A549 (cell line): ENCODE data around the gene CD83. TPM values are rescaled to one million over a fixed set of nuclear protein-coding genes. Genes with fewer than 3 reads are reported as not detected.

Experiments
- ATAC-seq, 2 experiments: fragments of 200-7000 bp in 1 of 2; fragments of >200 bp in 1 of 2; cut with Nextera tagmentation in 1 of 2; cut with Tn5 transposase in 1 of 2; 3 replicates each; pipeline versions ENCODE4 v1.8.0 to v1.9.1; 2018 to 2020; ENCODE audit warnings: mild to moderate bottlenecking in 1 of 2, moderate library complexity in 1 of 2
- CTCF ChIA-PET: fragments of 300-600 bp; sonication (Branson Sonifier 250); formaldehyde crosslinking; extraction: SDS; loops from one replicate; lab custom pipeline; 2021; ENCODE audit warnings: antibody characterized with exemption, inconsistent platforms; lab: Yijun Ruan, JAX
- POLR2A ChIA-PET: fragments of 350-600 bp; formaldehyde crosslinking; extraction: SDS; loops from one replicate; lab custom pipeline; 2021; ENCODE audit warnings: antibody characterized with exemption, inconsistent platforms; lab: Yijun Ruan, JAX
- DNase-seq, 2 experiments: peaks; one replicate each; pipeline versions ENCODE4 v3.0.0 to v3.0.0-alpha.2; 2011 to 2016; ENCODE audit warnings: low read depth in 1 of 2, low spot score in 1 of 2
- FAIRE-seq: peaks from 2 replicates; lab custom pipeline; 2011; peaks lifted over from hg19 to GRCh38; lab: Jason Lieb, UNC
- H3K27ac ChIP-seq, 2 experiments: fragments of >200 bp; sonication (Bioruptor Twin); formaldehyde crosslinking; 3 replicates each; pipeline ENCODE4 v1.5.1; 2016 to 2017
- H3K4me1 ChIP-seq: fragments of >200 bp; sonication (Bioruptor Twin); formaldehyde crosslinking; 3 replicates; pipeline ENCODE4 v1.6.1; 2016
- H3K4me2 ChIP-seq: fragments of >200 bp; sonication (Bioruptor Twin); formaldehyde crosslinking; 3 replicates; pipeline ENCODE4 v1.6.1; 2016
- H3K4me3 ChIP-seq: fragments of >200 bp; sonication (Bioruptor Twin); formaldehyde crosslinking; 3 replicates; pipeline ENCODE4 v1.5.1; 2016
- H3K9me3 ChIP-seq: fragments of >200 bp; sonication (Bioruptor Twin); formaldehyde crosslinking; 3 replicates; pipeline ENCODE4 v1.6.1; 2016
- EHF ChIP-seq: fragments of 250-450 bp; sonication (Bioruptor Pico); IDR thresholded peaks from 2 replicates; pipeline ENCODE4 v1.5.0; 2020; ENCODE audit warnings: mild to moderate bottlenecking
- EP300 ChIP-seq, 2 experiments: fragments of >200 bp; sonication (Bioruptor Twin); formaldehyde crosslinking; IDR thresholded peaks; 2 replicates in 1 of 2; 3 replicates in 1 of 2; pipeline ENCODE4 v1.6.1; 2016 to 2017
- FOSB ChIP-seq: fragments of 250-450 bp; sonication (Bioruptor Pico); IDR thresholded peaks from 2 replicates; pipeline ENCODE4 v1.5.0; 2020; ENCODE audit warnings: mild to moderate bottlenecking, moderate library complexity
- FOXS1 ChIP-seq: fragments of 250-450 bp; sonication (Bioruptor Pico); IDR thresholded peaks from 2 replicates; pipeline ENCODE4 v1.5.0; 2020; ENCODE audit warnings: mild to moderate bottlenecking, moderate library complexity
- GATA3 ChIP-seq: IDR thresholded peaks from 2 replicates; pipeline ENCODE4 v1.6.1; 2012; ENCODE audit warnings: borderline replicate concordance
- HDAC2 ChIP-seq: fragments of 200-600 bp; sonication (generic); IDR thresholded peaks from 2 replicates; pipeline ENCODE4 v1.6.1; 2016
- HOXB5 ChIP-seq: fragments of 250-450 bp; sonication (Bioruptor Pico); IDR thresholded peaks from 2 replicates; pipeline ENCODE4 v1.5.0; 2020; ENCODE audit warnings: mild to moderate bottlenecking, moderate library complexity
- KDM5A ChIP-seq: fragments of 200-600 bp; sonication (generic); IDR thresholded peaks from 2 replicates; pipeline ENCODE4 v1.6.1; 2016; ENCODE audit warnings: antibody characterized with exemption, mild to moderate bottlenecking
- MAFK ChIP-seq: fragments of 450-650 bp; IDR thresholded peaks from 2 replicates; pipeline ENCODE4 v1.6.1; 2014; ENCODE audit not compliant: partially characterized antibody
- MAZ ChIP-seq: fragments of 150-350 bp; IDR thresholded peaks from 2 replicates; pipeline ENCODE4 v1.6.1; 2014; ENCODE audit warnings: antibody characterized with exemption, low read depth, low read length, borderline replicate concordance
- MYC ChIP-seq: IDR thresholded peaks from 2 replicates; pipeline ENCODE4 v1.6.1; 2012; ENCODE audit warnings: mild to moderate bottlenecking, inconsistent platforms, low read length, improper control_type of control experiment, borderline replicate concordance
- NR3C1 ChIP-seq: fragments of >200 bp; sonication (Bioruptor Twin); formaldehyde crosslinking; IDR thresholded peaks from 3 replicates; pipeline ENCODE4 v1.6.1; 2017
- PHF8 ChIP-seq: fragments of 200-600 bp; sonication (generic); IDR thresholded peaks from 2 replicates; pipeline ENCODE4 v1.6.1; 2016; ENCODE audit warnings: low read depth, mild to moderate bottlenecking, antibody characterized with exemption, moderate library complexity, borderline replicate concordance
- RAD21 ChIP-seq, 2 experiments: fragments of >200 bp in 1 of 2; sonication (Bioruptor Twin) in 1 of 2; formaldehyde crosslinking in 1 of 2; IDR thresholded peaks in 1 of 2; conservative IDR thresholded peaks in 1 of 2; 2 replicates in 1 of 2; 3 replicates in 1 of 2; pipeline ENCODE4 v1.6.1; 2012 to 2018; ENCODE audit warnings: inconsistent platforms in 1 of 2
- RCOR1 ChIP-seq: fragments of 150-350 bp; IDR thresholded peaks from 2 replicates; pipeline ENCODE4 v1.6.1; 2014; ENCODE audit warnings: antibody characterized with exemption, low read length, low read depth
- SMC3 ChIP-seq: fragments of >200 bp; sonication (Bioruptor Twin); formaldehyde crosslinking; IDR thresholded peaks from 3 replicates; pipeline ENCODE4 v1.6.1; 2018; ENCODE audit warnings: inconsistent platforms
- ZNF302 ChIP-seq: fragments of 250-450 bp; sonication (Bioruptor Pico); IDR thresholded peaks from 2 replicates; pipeline ENCODE4 v1.9.0; 2021; ENCODE audit warnings: inconsistent platforms, mild to moderate bottlenecking, moderate library complexity
- ZSCAN20 ChIP-seq: fragments of 250-450 bp; sonication (Bioruptor Pico); IDR thresholded peaks from 2 replicates; pipeline ENCODE4 v1.8.0; 2022; ENCODE audit warnings: mild to moderate bottlenecking, moderate library complexity
- WGBS: methylation state at CpG from one replicate; pipeline ENCODE4 v1.1.6; 2017; ENCODE audit errors: missing lambda C conversion rate; 5-methylcytosine and 5-hydroxymethylcytosine counted together
- polyA plus RNA-seq, 4 experiments: library from polyadenylated mRNA; depleted of rRNA in 3 of 4; stranded (reverse); fragments of >200 nt; fragmentation: RNase III in 1 of 4; extraction: RNeasy Plus Mini Kit Qiagen cat#74134 plus additional on column Dnase treatment in 1 of 4; gene quantifications; 2 replicates in 3 of 4; 3 replicates in 1 of 4; pipeline ENCODE4 v1.2.3, GENCODE V29; 2011 to 2017
- TF ChIP-seq, protein P1 (sequence below): IDR thresholded peaks from 2 replicates; pipeline ENCODE4 v1.6.1; 2012
- TF ChIP-seq, protein P2 (sequence below): fragments of >200 bp; sonication (Bioruptor Twin); formaldehyde crosslinking; IDR thresholded peaks from 2 replicates; pipeline ENCODE4 v1.6.1; 2016
- TF ChIP-seq, protein P3 (sequence below): IDR thresholded peaks from 2 replicates; pipeline ENCODE4 v1.6.1; 2012
- TF ChIP-seq, protein P4 (sequence below): fragments of 150-350 bp; IDR thresholded peaks from 2 replicates; pipeline ENCODE4 v1.6.1; 2014; ENCODE audit warnings: low read depth, mild to moderate bottlenecking, low read length
- TF ChIP-seq, protein P5 (sequence below): fragments of >200 bp; sonication (Bioruptor Twin); formaldehyde crosslinking; IDR thresholded peaks from 3 replicates; pipeline ENCODE4 v1.5.1; 2016
- TF ChIP-seq, protein P6 (sequence below): fragments of 250-450 bp; sonication (Bioruptor Pico); IDR thresholded peaks from 2 replicates; pipeline ENCODE4 v1.5.0; 2021; ENCODE audit warnings: mild to moderate bottlenecking, moderate library complexity, borderline replicate concordance
- TF ChIP-seq, protein P7 (sequence below): fragments of 250-450 bp; sonication (Bioruptor Pico); IDR thresholded peaks from 2 replicates; pipeline ENCODE4 v1.5.0; 2020; ENCODE audit warnings: low read depth, mild to moderate bottlenecking, moderate library complexity

Gene CD83
- polyA plus RNA-seq, 2 of the 4 experiments (the other 2 are of a cell fraction): 0.79 to 0.94 TPM

DNA sequence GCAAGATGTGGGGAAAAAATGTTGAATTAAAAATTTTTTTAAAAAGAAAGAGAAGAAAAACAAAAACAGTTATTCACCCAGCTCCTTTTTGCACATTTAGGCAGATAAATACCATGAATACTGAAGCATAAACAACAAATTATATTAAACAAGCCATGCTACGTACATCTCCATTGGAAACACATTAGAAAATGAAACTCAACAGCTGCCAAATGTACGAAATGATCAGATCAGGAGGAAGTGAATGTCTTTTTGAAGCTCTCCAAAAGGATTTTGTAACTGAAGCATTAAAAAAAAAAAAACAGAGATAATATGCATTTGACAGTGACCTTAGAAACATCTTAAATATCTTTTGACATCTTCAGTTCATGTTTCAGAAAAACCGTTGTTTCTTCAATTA, 56.7 kb downstream of the CD83 start:
- CTCF ChIA-PET: no interaction called here
- no peak for TF ChIP-seq KDM5A
- TF ChIP-seq, protein P1, sequence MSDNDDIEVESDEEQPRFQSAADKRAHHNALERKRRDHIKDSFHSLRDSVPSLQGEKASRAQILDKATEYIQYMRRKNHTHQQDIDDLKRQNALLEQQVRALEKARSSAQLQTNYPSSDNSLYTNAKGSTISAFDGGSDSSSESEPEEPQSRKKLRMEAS: no peak
- no peak for TF ChIP-seq ZNF302 (CRISPR knock-in tag)
- no peak for TF ChIP-seq MAZ
- TF ChIP-seq, protein P2, sequence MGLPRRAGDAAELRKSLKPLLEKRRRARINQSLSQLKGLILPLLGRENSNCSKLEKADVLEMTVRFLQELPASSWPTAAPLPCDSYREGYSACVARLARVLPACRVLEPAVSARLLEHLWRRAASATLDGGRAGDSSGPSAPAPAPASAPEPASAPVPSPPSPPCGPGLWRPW: no peak
- TF ChIP-seq ZSCAN20 (CRISPR knock-in tag): no peak
- no peak for TF ChIP-seq FOXS1 (CRISPR knock-in tag)
- no peak for TF ChIP-seq FOSB (CRISPR knock-in tag)
- TF ChIP-seq NR3C1: no peak
- TF ChIP-seq SMC3: no peak
- TF ChIP-seq, protein P3, sequence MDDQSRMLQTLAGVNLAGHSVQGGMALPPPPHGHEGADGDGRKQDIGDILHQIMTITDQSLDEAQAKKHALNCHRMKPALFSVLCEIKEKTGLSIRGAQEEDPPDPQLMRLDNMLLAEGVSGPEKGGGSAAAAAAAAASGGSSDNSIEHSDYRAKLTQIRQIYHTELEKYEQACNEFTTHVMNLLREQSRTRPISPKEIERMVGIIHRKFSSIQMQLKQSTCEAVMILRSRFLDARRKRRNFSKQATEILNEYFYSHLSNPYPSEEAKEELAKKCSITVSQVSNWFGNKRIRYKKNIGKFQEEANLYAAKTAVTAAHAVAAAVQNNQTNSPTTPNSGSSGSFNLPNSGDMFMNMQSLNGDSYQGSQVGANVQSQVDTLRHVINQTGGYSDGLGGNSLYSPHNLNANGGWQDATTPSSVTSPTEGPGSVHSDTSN: no peak
- no peak for TF ChIP-seq GATA3
- TF ChIP-seq MYC: no peak
- TF ChIP-seq, protein P4, sequence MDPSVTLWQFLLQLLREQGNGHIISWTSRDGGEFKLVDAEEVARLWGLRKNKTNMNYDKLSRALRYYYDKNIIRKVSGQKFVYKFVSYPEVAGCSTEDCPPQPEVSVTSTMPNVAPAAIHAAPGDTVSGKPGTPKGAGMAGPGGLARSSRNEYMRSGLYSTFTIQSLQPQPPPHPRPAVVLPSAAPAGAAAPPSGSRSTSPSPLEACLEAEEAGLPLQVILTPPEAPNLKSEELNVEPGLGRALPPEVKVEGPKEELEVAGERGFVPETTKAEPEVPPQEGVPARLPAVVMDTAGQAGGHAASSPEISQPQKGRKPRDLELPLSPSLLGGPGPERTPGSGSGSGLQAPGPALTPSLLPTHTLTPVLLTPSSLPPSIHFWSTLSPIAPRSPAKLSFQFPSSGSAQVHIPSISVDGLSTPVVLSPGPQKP: no peak
- no peak for TF ChIP-seq EP300 (IDR thresholded peaks at IDR 0.05)
- no peak for TF ChIP-seq RAD21 (conservative IDR thresholded peaks at IDR 0.05 in 1 of 2, IDR thresholded peaks at IDR 0.05 in 1 of 2)
- no peak for TF ChIP-seq MAFK
- TF ChIP-seq, protein P5, sequence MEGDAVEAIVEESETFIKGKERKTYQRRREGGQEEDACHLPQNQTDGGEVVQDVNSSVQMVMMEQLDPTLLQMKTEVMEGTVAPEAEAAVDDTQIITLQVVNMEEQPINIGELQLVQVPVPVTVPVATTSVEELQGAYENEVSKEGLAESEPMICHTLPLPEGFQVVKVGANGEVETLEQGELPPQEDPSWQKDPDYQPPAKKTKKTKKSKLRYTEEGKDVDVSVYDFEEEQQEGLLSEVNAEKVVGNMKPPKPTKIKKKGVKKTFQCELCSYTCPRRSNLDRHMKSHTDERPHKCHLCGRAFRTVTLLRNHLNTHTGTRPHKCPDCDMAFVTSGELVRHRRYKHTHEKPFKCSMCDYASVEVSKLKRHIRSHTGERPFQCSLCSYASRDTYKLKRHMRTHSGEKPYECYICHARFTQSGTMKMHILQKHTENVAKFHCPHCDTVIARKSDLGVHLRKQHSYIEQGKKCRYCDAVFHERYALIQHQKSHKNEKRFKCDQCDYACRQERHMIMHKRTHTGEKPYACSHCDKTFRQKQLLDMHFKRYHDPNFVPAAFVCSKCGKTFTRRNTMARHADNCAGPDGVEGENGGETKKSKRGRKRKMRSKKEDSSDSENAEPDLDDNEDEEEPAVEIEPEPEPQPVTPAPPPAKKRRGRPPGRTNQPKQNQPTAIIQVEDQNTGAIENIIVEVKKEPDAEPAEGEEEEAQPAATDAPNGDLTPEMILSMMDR: no peak
- TF ChIP-seq RCOR1: no peak
- H3K4me2 ChIP-seq: no peak overlapping the region
- peaks cover 17% of the 10 kb centered on the region for H3K9me3 ChIP-seq
- no peak for FAIRE-seq
- ATAC-seq: no peak
- WGBS: 86% methylated on average over 3 of the region's 3 CpGs
- no peak overlapping the region for H3K4me3 ChIP-seq
- POLR2A ChIA-PET: no interaction called here
- no peak overlapping the region for H3K27ac ChIP-seq
- no peak for DNase-seq
- H3K4me1 ChIP-seq: no peaks in the 10 kb centered on the region

DNA sequence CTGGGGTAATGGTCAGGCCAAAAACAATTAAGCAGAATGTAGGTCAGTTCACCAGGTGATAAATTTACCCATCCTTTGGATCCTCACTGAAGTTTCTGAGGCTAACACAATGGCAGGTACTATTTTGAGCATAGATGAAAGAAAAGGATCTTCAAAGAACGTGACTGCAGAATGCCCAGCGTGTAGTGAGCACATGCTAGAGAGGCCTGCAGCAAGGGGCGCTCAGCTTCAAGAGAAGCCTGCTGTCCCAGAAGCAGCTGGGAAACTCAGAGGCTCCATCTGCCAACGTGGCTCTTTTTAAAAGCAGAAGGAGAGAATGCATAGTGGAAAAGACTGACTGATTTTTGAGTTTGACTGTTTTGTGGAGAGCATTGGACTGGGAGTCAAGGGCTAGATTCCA, 57.4 kb downstream of the CD83 start:
- Histone ChIP-seq H3K4me2 (no peak overlapping the region), H3K4me3 (no peak overlapping the region), H3K9me3 (peaks cover 10% of the 10 kb centered on the region; the same call in 2 of the 3 replicates), H3K4me1 (no peaks in the 10 kb centered on the region), H3K27ac (no peak overlapping the region)
- no peak for DNase-seq
- no peak for FAIRE-seq
- CTCF ChIA-PET: no interaction called here
- WGBS: 53% methylated on average over 4 of the region's 4 CpGs
- ATAC-seq: no peak
- POLR2A ChIA-PET: no interaction called here
- TF ChIP-seq HDAC2 (no peak), EHF (CRISPR knock-in tag) (no peak), PHF8 (no peak), HOXB5 (CRISPR knock-in tag) (no peak), MAZ (no peak)
- TF ChIP-seq, protein P6, sequence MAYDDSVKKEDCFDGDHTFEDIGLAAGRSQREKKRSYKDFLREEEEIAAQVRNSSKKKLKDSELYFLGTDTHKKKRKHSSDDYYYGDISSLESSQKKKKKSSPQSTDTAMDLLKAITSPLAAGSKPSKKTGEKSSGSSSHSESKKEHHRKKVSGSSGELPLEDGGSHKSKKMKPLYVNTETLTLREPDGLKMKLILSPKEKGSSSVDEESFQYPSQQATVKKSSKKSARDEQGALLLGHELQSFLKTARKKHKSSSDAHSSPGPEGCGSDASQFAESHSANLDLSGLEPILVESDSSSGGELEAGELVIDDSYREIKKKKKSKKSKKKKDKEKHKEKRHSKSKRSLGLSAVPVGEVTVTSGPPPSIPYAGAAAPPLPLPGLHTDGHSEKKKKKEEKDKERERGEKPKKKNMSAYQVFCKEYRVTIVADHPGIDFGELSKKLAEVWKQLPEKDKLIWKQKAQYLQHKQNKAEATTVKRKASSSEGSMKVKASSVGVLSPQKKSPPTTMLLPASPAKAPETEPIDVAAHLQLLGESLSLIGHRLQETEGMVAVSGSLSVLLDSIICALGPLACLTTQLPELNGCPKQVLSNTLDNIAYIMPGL (CRISPR knock-in tag): no peak
- TF ChIP-seq, protein P7, sequence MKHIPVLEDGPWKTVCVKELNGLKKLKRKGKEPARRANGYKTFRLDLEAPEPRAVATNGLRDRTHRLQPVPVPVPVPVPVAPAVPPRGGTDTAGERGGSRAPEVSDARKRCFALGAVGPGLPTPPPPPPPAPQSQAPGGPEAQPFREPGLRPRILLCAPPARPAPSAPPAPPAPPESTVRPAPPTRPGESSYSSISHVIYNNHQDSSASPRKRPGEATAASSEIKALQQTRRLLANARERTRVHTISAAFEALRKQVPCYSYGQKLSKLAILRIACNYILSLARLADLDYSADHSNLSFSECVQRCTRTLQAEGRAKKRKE (CRISPR knock-in tag): no peak
